Measurements from ENCODE around the gene TRIM37. TPM values are rescaled to one million over a fixed set of nuclear protein-coding genes. Genes with fewer than 3 reads are reported as not detected.

TRIM37 gene
- total and polyA plus RNA-seq, 2 donors from 2014 or later, result 9.7 to 19.1 TPM

DNA sequence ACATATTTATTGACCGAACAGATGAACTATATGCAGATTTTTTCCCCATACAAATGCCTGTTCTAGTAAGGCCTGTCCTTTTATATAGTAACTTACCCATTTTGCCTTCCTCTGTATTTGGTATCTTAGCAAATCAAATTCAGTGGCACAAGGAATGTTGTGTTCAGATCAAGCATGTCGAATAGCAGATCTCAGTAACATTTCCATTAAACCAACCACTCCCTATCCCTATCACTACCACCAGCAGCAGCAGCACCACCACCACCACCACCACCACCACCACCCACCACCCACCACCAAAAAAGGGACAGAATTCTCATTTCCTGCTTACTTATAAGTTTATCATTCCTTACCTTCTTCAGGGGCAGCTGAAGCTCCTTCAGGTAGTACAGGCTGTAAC lies 94.7 kb downstream of the TRIM37 start:
- Histone ChIP-seq H3K9me3 (ENCODE audit: control insufficient read depth in 2 of 3, insufficient read depth in 1 of 3, low read length in 3 of 3) (no peaks in the 10 kb centered on the region), H3K27ac (ENCODE audit: low read depth in 2 of 2, low read length in 2 of 2) (no peak overlapping the region), H3K9ac (ENCODE audit: low read length in 3 of 3) (no peak overlapping the region), H3K4me1 (ENCODE audit: control insufficient read depth in 2 of 3, insufficient read depth in 2 of 3, low read depth in 1 of 3, low read length in 3 of 3) (no peaks in the 10 kb centered on the region), H3K36me3 (ENCODE audit: control insufficient read depth in 2 of 3, insufficient read depth in 3 of 3, low read length in 3 of 3) (peaks cover 0 to 10% (median 0%) of the 10 kb centered on the region in 3 donors), H3K4me3 (ENCODE audit: low read length in 3 of 3) (no peak overlapping the region), H3K27me3 (ENCODE audit: control insufficient read depth, insufficient read depth, low read length) (no peaks in the 10 kb centered on the region)
- TF ChIP-seq, protein P1, sequence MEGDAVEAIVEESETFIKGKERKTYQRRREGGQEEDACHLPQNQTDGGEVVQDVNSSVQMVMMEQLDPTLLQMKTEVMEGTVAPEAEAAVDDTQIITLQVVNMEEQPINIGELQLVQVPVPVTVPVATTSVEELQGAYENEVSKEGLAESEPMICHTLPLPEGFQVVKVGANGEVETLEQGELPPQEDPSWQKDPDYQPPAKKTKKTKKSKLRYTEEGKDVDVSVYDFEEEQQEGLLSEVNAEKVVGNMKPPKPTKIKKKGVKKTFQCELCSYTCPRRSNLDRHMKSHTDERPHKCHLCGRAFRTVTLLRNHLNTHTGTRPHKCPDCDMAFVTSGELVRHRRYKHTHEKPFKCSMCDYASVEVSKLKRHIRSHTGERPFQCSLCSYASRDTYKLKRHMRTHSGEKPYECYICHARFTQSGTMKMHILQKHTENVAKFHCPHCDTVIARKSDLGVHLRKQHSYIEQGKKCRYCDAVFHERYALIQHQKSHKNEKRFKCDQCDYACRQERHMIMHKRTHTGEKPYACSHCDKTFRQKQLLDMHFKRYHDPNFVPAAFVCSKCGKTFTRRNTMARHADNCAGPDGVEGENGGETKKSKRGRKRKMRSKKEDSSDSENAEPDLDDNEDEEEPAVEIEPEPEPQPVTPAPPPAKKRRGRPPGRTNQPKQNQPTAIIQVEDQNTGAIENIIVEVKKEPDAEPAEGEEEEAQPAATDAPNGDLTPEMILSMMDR (IDR thresholded peaks at IDR 0.05; ENCODE audit: borderline replicate concordance, extremely low read depth, insufficient read depth), result no peak
- FAIRE-seq, result no peak
- intact Hi-C loops (cut with DNase I), result no loop called here
- no peak for DNase-seq

GRCh38 chr17:59010026-59010425 lies 96.7 kb downstream of the TRIM37 start:
- Histone ChIP-seq H3K9ac (ENCODE audit: low read length in 3 of 3) (no peak overlapping the region), H3K4me3 (ENCODE audit: low read length in 3 of 3) (no peak overlapping the region), H3K36me3 (ENCODE audit: control insufficient read depth in 2 of 3, insufficient read depth in 3 of 3, low read length in 3 of 3) (peaks cover 0 to 10% (median 0%) of the 10 kb centered on the region in 3 donors), H3K9me3 (ENCODE audit: control insufficient read depth in 2 of 3, insufficient read depth in 1 of 3, low read length in 3 of 3) (no peaks in the 10 kb centered on the region), H3K27me3 (ENCODE audit: control insufficient read depth, insufficient read depth, low read length) (no peaks in the 10 kb centered on the region), H3K27ac (ENCODE audit: low read depth in 2 of 2, low read length in 2 of 2) (no peak overlapping the region), H3K4me1 (ENCODE audit: control insufficient read depth in 2 of 3, insufficient read depth in 2 of 3, low read depth in 1 of 3, low read length in 3 of 3) (no peaks in the 10 kb centered on the region)
- DNase-seq (no peak), FAIRE-seq (no peak)
- TF ChIP-seq, protein P1 (IDR thresholded peaks at IDR 0.05; ENCODE audit: borderline replicate concordance, extremely low read depth, insufficient read depth), result no peak
- intact Hi-C loops (cut with DNase I), result no loop called here

DNA sequence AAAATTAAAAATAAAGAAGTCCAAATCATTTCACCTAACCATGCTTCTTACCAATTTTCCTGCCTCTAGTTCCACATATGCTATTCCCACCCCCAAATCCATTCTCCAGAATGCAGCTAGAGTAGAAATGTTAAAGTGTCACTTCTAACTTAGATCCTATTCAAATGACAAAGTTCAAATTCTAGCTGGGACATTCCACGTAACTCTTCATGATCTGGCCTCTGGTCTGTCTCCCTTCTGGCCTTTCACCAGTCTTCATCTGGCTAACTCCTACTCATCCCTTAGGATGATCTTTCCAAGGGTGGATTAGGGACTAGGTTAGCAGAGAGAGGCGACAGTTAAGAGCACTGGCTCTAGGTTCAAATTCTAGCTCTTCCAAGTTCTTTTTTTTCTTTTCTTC lies 97.9 kb downstream of the TRIM37 start:
- TF ChIP-seq, protein P1 (IDR thresholded peaks at IDR 0.05; ENCODE audit: borderline replicate concordance, extremely low read depth, insufficient read depth), result no peak
- Histone ChIP-seq H3K27ac (ENCODE audit: low read depth in 2 of 2, low read length in 2 of 2) (no peak overlapping the region), H3K4me3 (ENCODE audit: low read length in 3 of 3) (no peak overlapping the region), H3K9me3 (ENCODE audit: control insufficient read depth in 2 of 3, insufficient read depth in 1 of 3, low read length in 3 of 3) (no peaks in the 10 kb centered on the region), H3K4me1 (ENCODE audit: control insufficient read depth in 2 of 3, insufficient read depth in 2 of 3, low read depth in 1 of 3, low read length in 3 of 3) (no peaks in the 10 kb centered on the region), H3K27me3 (ENCODE audit: control insufficient read depth, insufficient read depth, low read length) (no peaks in the 10 kb centered on the region), H3K9ac (ENCODE audit: low read length in 3 of 3) (no peak overlapping the region), H3K36me3 (ENCODE audit: control insufficient read depth in 2 of 3, insufficient read depth in 3 of 3, low read length in 3 of 3) (peaks cover 0 to 10% (median 0%) of the 10 kb centered on the region in 3 donors)
- DNase-seq (no peak), FAIRE-seq (no peak)
- intact Hi-C loops (cut with DNase I), result loop anchor here (10.0 kb wide), 1 partner anchor 304 kb away; no protein-coding TSS in a partner anchor

DNA sequence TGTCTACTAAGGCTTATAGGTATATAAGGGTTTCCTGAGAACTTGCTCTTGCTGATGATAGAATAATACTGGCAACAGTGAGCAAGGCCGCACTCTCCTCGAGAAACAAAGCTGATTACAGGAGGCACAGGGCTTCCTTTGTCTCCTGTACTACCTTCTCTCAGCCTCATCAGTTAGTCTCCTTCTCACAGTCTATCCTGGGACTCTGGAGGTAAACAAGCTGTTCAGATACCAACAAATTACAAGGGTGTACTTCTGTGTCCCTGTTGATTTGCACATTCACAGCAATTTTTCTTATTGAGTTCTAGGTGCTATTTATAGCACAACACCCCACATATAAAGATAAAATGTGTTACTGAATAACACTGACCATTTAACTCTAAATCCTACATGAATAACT lies 98.7 kb downstream of the TRIM37 start:
- Histone ChIP-seq H3K9me3 (ENCODE audit: control insufficient read depth in 2 of 3, insufficient read depth in 1 of 3, low read length in 3 of 3) (no peaks in the 10 kb centered on the region), H3K4me1 (ENCODE audit: control insufficient read depth in 2 of 3, insufficient read depth in 2 of 3, low read depth in 1 of 3, low read length in 3 of 3) (no peaks in the 10 kb centered on the region), H3K36me3 (ENCODE audit: control insufficient read depth in 2 of 3, insufficient read depth in 3 of 3, low read length in 3 of 3) (peaks cover 0 to 10% (median 0%) of the 10 kb centered on the region in 3 donors), H3K27ac (ENCODE audit: low read depth in 2 of 2, low read length in 2 of 2) (no peak overlapping the region), H3K9ac (ENCODE audit: low read length in 3 of 3) (no peak overlapping the region), H3K27me3 (ENCODE audit: control insufficient read depth, insufficient read depth, low read length) (no peaks in the 10 kb centered on the region), H3K4me3 (ENCODE audit: low read length in 3 of 3) (no peak overlapping the region)
- DNase-seq (no peak), FAIRE-seq (no peak)
- TF ChIP-seq, protein P1 (IDR thresholded peaks at IDR 0.05; ENCODE audit: borderline replicate concordance, extremely low read depth, insufficient read depth), result no peak
- intact Hi-C loops (cut with DNase I), result loop anchor here (10.0 kb wide), 1 partner anchor 303 kb away; no protein-coding TSS in a partner anchor
